Nucleus accumbens (tissue), 56 donors: ENCODE data around the gene NPAS2.

ENCODE experiments used
- DNase-seq, 56 donors: peaks; one replicate each; lab custom pipeline; 2025; lab: John Stamatoyannopoulos, UW

NPAS2 gene

GRCh38 chr2:100819370-100820272 lies at the start of gene NPAS2:
Gene NPAS2 (plus strand): TSS chr2:100820139. CDS start chr2:100904755, 84,616 bp downstream.
- DNase-seq = peak in 14 of 56 donors; percentile 5 to 66 (median 24)

- no peak for DNase-seq
These were observed 48.8 kb upstream of the NPAS2 start for GRCh38 chr2:100771125-100771524.

- DNase-seq = no peak
These were observed 46.4 kb upstream of the NPAS2 start for GRCh38 chr2:100773538-100773937.

- DNase-seq = no peak
These were observed 43.5 kb upstream of the NPAS2 start for GRCh38 chr2:100776445-100776844.

GRCh38 chr2:100778637-100779450 lies 41.1 kb upstream of the NPAS2 start:
- no peak for DNase-seq

GRCh38 chr2:100779908-100780202 lies 40.1 kb upstream of the NPAS2 start:
- DNase-seq = no peak

- peak in 4 of 56 donors; percentile 3 to 11 (median 8) for DNase-seq
These were observed 39.5 kb upstream of the NPAS2 start for GRCh38 chr2:100780203-100781008.

- DNase-seq = no peak
These were observed 39.0 kb upstream of the NPAS2 start for GRCh38 chr2:100781009-100781325.

GRCh38 chr2:100781523-100782379 lies 38.2 kb upstream of the NPAS2 start:
- DNase-seq = no peak

GRCh38 chr2:100782380-100782878 lies 37.5 kb upstream of the NPAS2 start:
- DNase-seq = no peak

- no peak for DNase-seq
These were observed 36.0 kb upstream of the NPAS2 start for GRCh38 chr2:100783987-100784386.

GRCh38 chr2:100784681-100785080 lies 35.3 kb upstream of the NPAS2 start:
- DNase-seq = no peak

- DNase-seq = no peak
These were observed 34.2 kb upstream of the NPAS2 start for GRCh38 chr2:100785626-100786296.

- peak in 2 of 56 donors; percentile 5 to 35 for DNase-seq
These were observed 33.7 kb upstream of the NPAS2 start for GRCh38 chr2:100786297-100786658.

- DNase-seq = no peak
These were observed 33.0 kb upstream of the NPAS2 start for GRCh38 chr2:100786985-100787384.

GRCh38 chr2:100789361-100789760 lies 30.6 kb upstream of the NPAS2 start:
- no peak for DNase-seq

GRCh38 chr2:100791294-100791935 lies 28.5 kb upstream of the NPAS2 start:
- no peak for DNase-seq

GRCh38 chr2:100791936-100792308 lies 28.0 kb upstream of the NPAS2 start:
- no peak for DNase-seq

GRCh38 chr2:100793220-100793619 lies 26.7 kb upstream of the NPAS2 start:
- no peak for DNase-seq
